GM19328 (cell line): Measurements from ENCODE around the gene DISC1.
"Not testable (repeated sequence)": the region's sequence is repeated elsewhere in the genome, so short reads cannot be mapped to it uniquely, and the experiment has no call there.

Experiments
- ATAC-seq: cut with Tn5 transposase; IDR thresholded peaks from one replicate; pipeline ENCODE4 v1.9.1; 2021; ENCODE audit warnings: mild to moderate bottlenecking, moderate library complexity; ENCODE audit not compliant: unreplicated experiment

The DISC1 gene

GRCh38 chr1:231666937-231667608, 40.5 kb downstream of the DISC1 start:
- no peak for ATAC-seq

GRCh38 chr1:231667896-231668506, 41.4 kb downstream of the DISC1 start:
- ATAC-seq, result no peak

GRCh38 chr1:231668826-231669225, 42.2 kb downstream of the DISC1 start:
- ATAC-seq, result no peak

- not testable (repeated sequence) for ATAC-seq
Measured at GRCh38 chr1:231669864-231670621, 43.5 kb downstream of the DISC1 start.

GRCh38 chr1:231670755-231671154, 44.2 kb downstream of the DISC1 start:
- no peak for ATAC-seq

- ATAC-seq, result no peak
Measured at GRCh38 chr1:231674575-231674974, 48.0 kb downstream of the DISC1 start.

GRCh38 chr1:231676487-231676886, 49.9 kb downstream of the DISC1 start:
- no peak for ATAC-seq

- ATAC-seq, result no peak
Measured at GRCh38 chr1:231677442-231677841, 50.9 kb downstream of the DISC1 start.

GRCh38 chr1:231678011-231678432, 51.4 kb downstream of the DISC1 start:
- ATAC-seq, result no peak

- no peak for ATAC-seq
Measured at GRCh38 chr1:231679109-231679508, 52.5 kb downstream of the DISC1 start.

GRCh38 chr1:231681006-231681405, 54.4 kb downstream of the DISC1 start:
- ATAC-seq, result no peak

- ATAC-seq, result no peak
Measured at GRCh38 chr1:231682779-231683178, 56.2 kb downstream of the DISC1 start.

- ATAC-seq, result no peak
Measured at GRCh38 chr1:231683439-231684165, 57.0 kb downstream of the DISC1 start.

- no peak for ATAC-seq
Measured at GRCh38 chr1:231684356-231685244, 58.0 kb downstream of the DISC1 start.

GRCh38 chr1:231686384-231686783, 59.8 kb downstream of the DISC1 start:
- ATAC-seq, result no peak

- ATAC-seq, result no peak
Measured at GRCh38 chr1:231688989-231689388, 62.4 kb downstream of the DISC1 start.

- no peak for ATAC-seq
Measured at GRCh38 chr1:231690059-231690458, 63.5 kb downstream of the DISC1 start.

GRCh38 chr1:231691618-231692259, 65.1 kb downstream of the DISC1 start:
- ATAC-seq, result no peak

GRCh38 chr1:231693361-231694074, 66.9 kb downstream of the DISC1 start:
- no peak for ATAC-seq
